Epithelial cell of alveolus of lung (primary cell): ENCODE measurements around the gene EIF4G3. TPM values are rescaled to one million over a fixed set of nuclear protein-coding genes. Genes with fewer than 3 reads are reported as not detected.

Source experiments
- total RNA-seq: library from RNA; depleted of rRNA; stranded (reverse); fragments of >200 nt; gene quantifications from 2 replicates; pipeline ENCODE4 v1.2.1, GENCODE V29; 2015

Gene EIF4G3
- 27.8 and 50.6 TPM in 2 replicates for total RNA-seq

GRCh38 chr1:21176586-21177555, at the start of gene EIF4G3:
EIF4G3 (minus strand) TSS chr1:21176897; CDS start chr1:21002742, 174,155 bp downstream.

GRCh38 chr1:20787029-20787839, 389.5 kb downstream of the EIF4G3 start, which contains the start of gene HP1BP3:
HP1BP3 (minus strand) TSS chr1:20787307; CDS start chr1:20780440, 6,867 bp downstream.

Other genes with a start within 250 kb of the EIF4G3 start
- gene ECE1, start 113.6 kb upstream of the EIF4G3 start, total RNA-seq = 110 and 200 TPM in 2 replicates